GM21367 (cell line): Measurements from ENCODE around the gene PDCD2L.
"Not testable (repeated sequence)": the region's sequence is repeated elsewhere in the genome, so short reads cannot be mapped to it uniquely, and the experiment has no call there.

ENCODE experiments used
- ATAC-seq: cut with Tn5 transposase; IDR thresholded peaks from one replicate; pipeline ENCODE4 v1.9.1; 2021; ENCODE audit not compliant: unreplicated experiment

PDCD2L gene

DNA sequence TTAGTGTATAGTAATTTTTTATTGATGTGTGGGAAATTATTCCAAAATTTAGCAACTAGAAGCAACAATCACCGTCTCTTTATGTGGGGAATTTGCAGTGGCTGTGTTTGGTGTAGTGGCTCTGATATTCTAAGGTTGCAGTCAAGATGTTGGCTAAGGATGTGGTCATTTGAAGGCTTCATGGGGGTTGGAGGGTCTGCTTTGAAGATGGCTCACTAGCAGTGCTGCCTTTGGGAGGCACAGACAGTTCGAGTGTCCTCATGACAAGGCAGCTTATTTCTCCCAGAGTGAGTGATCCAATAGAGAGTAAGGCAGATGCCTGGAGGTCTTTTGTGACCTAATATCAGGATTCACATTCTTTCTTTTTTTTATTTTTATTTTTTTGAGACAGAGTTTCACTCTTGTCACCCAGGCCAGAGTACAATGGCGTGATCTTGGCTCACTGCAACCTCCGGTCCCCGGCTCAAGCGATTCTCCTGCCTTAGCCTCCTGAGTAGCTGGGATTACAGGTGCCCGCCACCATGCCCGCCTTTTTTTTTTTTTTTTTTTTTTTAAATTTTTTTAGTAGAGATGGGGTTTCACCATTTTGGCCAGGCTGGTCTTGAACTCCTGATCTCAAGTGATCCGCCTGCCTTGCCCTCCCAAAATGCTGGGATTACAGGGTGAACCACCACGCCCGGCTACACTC is 30.5 kb upstream of the PDCD2L start:
- ATAC-seq = no peak

DNA sequence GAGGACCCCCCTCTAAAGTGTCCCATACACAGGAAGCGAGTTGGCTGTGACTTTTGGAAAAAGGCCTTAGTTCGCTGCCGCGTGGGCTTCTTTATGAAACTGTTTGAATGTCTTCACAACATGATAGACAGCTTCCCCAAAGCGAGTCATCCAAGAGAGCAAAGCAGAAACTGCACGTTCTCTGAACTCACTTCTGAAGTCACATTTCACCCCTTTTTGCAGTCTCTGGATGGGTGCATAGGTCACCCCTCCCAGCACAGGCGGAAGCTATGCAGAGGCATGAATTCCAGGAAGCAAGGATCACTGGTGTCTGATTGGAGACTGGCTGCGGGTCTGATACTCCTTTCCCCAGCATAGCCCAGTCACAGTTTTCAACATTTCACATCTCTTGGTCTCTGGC is 28.6 kb upstream of the PDCD2L start:
- ATAC-seq = no peak

DNA sequence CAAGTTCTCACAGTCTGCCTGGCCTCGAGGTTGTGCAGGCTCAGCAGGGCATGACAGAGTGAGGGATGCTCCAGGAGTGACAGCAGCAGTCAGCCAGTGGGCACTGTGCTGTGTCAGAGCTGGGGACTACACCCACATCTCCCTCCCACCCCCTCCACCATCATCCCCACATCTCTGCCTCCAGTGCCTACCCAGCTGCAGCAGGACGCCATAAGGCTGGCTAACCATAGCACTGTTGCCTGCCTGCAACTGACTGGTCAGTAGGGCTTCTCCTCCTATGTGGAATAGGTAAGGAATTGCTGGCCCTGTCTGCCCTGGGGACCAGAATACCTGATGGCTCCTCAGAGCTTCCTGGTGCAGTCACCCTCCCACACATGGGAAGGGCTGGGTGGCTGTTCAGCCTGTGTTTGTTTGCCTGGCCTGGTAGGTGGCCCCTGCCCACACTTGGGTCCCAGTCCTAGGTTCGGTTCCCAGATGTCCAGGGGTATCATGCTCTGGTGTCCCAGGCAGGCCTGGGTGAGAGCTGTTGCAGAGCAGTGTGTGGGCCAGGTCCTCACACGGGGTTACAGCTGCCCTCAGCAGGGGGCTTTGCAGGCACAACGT is 23.5 kb upstream of the PDCD2L start:
- no peak for ATAC-seq

DNA sequence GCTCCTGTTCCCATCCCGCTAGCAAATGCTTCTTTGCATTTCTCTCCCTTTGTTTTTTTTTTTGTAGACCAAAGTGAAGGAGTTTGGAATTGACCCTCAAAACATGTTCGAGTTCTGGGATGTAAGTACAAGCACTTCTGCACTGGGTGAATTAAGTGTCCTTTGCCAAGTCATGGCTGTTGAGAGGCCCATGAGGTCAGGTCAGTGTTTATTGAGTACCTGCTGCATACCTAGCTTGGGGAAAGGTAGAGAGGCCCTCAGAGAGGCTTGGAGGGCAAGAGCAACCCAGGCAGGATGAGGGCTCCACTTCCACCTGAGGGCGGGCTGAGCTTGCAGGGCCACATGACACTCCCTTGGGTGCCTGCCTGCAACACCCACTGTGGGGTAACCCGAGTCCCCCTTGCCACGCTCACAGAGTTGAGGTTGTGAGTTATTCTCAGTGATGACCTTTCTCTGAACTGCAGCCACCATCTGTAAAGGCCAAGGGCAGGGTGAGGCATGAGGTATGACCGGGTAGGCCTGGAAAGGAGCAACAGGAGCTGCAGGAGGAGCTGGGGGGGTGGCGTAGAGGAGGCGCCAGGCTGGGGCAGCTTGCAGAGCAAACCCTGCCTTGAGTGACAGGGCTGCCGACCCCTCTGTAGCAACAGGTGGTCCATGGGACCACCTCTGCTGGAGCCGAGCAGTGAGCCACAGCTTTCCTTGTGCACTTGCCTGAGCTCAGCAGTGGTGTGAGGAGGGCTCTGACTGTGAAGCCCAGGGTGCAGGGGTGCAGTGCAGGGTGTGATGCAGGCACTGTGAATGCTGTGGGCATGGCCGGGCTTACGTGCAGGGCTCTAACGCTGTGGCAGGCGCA is 22.6 kb upstream of the PDCD2L start:
- ATAC-seq = no peak

DNA sequence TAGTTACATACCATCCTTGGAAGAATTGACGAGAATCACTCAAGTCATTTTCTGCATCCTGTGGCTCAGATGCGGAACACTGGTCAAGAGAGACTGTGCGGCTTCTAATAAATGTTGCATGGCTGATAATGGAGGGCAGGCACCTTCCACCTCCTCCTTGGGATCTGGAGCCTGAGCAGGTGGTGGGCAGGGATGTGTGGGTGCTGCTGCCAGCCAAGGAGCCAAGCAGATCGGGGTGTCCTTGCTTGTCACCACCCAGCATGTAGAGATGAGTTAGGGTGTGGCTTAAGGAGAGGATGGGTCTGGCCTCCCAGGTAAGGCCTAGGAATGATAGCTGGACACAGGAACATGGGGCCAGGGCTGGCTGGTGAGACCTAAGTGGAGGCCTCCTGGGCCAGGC is 21.7 kb upstream of the PDCD2L start:
- ATAC-seq = no peak

DNA sequence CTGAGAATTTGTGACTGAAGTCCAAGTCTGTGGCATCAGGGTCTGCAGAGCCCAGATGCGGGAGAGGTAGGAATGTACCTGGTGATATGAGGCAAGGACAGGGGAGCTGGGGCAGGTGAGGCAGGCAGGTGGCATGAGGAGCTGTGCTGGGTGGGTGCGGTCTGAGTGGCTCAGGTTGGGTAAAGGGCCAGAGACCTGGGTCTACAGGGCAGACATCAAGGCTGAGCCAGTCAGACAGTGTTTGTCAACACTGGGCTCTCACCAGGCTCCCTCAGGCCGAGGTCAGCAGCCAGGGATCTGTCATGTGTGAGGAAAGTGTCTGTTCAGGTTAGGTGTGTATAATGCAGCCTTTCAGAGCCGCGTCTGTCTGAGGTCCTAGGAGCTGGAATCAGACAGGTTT is 20.6 kb upstream of the PDCD2L start:
- ATAC-seq = no peak

DNA sequence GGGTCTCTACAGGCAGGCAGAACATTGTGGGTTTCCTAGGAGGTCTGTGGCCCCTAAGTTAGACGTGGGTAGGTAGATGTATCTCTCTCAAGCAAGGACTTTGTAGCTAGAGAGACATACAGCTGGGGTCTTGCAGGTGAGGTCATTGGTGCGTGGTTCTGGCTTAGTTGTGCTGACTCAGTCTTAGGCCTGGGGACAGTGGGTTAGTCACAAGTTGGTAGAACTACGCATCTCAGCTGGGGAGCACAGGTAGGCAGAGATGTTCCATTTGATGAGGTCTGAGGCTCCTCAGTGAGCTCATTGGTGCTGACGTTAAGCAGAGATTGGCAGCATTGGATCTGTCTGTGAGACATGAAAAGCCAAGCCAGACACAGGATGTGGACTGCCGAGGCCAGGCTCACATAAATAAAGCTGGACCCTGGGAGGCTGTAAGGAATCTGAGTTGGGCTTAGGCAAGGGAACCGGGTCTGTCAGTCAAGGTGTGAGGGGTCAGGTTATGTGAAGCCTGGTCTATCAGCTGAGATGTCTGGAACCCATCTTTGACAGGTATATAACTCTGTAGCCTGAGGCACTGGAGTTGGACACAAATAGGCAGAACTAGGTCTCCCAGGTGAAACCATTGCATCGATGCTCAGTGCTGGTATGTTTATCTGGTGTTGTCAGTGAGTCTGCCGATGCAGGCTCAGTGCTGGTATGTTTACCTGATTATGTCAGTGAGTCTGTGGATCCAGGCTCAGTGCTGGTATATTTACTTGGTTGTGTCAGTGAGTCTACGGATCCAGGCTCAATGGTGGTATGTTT is 17.4 kb upstream of the PDCD2L start:
- no peak for ATAC-seq

DNA sequence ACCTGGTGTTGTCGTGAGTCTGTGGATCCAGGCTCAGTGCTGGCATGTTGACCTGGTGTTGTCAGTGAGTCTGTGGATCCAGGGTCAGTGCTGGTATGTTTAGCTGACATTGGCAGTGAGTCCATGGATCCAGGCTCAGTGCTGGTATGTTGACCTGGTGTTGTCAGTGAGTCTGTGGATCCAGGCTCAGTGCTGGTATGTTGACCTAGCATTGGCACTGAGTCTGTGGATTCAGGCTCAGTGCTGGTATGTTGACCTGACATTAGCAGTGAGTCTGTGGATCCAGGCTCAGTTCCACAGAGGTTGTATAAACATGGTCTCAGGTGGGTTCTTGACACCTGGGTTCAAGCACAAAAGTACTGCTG is 16.8 kb upstream of the PDCD2L start:
- no peak for ATAC-seq

DNA sequence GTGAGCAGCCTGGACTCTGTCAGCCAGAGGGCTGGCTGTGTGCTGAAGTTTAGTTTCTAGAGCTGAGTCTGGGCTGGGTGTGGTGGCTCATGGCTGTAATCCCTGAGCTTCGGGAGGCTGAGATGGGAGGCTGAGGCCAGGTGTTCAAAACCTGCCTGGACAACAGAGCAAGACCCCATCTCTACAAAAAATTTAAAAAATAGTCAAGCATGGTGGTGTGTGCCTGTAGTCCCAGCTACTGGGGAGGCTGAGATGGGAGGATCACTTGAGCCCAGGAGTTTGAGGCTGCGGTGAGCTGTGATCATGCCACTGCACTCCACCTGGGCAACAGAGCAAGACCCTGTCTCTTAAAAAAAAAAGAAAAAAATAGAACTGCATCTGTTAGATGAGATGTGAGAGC is 15.5 kb upstream of the PDCD2L start:
- ATAC-seq = not testable (repeated sequence)

DNA sequence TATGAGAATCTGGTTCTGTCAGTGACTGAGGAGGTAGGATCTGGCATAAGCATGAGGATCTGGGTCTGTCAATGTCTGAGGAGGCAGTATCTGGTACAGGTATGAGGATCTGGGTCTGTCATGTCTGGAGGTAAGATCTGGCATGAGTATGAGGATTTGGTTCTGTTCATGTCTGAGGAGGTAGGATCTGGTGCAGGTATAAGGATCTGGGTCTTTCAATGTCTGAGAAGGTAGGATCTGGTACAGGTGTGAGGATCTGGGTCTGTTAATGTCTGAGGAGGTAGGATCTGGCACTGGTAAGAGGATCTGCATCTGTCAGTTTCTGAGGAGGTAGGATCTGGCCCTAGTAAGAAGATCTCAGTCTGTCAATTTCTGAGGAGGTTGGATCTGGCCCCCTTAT is 12.4 kb upstream of the PDCD2L start:
- ATAC-seq = no peak

DNA sequence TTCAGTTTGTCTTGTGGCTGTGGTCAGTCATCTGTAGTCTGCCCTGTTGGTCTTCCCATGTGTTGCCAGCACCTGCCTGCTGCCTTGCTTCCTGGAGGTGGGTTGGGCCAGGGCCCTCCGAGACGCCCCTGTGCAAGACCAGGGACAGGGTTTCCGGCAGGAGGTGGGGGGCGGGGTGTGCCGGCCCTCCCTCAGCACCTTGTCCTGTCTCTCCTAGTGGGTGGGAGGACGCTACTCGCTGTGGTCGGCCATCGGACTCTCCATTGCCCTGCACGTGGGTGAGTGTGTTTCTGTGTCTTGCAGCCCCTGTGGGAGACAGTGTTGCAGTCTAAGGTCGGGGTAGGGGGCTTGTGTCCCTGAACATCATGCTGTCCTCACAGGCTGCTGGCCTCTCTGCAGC is 11.2 kb upstream of the PDCD2L start:
- no peak for ATAC-seq

DNA sequence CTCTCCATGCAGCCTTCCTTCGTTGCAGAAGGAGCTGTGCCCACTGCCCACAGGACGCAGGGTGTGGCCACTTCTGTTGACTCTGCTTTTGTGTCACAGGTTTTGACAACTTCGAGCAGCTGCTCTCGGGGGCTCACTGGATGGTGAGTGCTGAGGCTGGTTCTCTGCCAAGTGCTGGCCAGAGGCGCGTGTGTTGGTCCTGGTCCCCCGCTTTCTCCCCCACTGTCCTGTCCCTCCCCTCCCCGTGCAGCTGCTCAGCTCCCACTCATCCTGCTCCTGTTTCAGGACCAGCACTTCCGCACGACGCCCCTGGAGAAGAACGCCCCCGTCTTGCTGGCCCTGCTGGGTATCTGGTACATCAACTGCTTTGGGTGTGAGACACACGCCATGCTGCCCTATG is 10.6 kb upstream of the PDCD2L start:
- no peak for ATAC-seq

DNA sequence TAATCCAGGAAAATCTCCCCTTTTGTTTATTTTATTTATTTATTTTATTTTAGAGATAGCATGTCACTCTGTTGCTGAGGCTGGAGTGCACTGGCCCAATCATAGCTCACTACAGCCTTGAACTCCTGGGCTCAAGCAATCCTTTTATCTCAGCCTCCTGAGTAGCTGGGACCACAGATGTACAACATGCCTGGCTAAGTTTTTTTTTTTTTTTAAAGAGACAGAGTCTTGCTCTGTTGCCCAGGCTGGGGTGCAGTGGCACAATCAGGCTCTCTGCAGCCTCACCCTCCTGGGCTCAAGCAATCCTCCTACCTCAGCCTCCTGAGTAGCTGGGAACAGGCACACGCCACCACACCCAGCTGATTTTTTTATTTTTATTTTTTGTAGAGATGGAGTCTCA is 6.3 kb upstream of the PDCD2L start:
- no peak for ATAC-seq

DNA sequence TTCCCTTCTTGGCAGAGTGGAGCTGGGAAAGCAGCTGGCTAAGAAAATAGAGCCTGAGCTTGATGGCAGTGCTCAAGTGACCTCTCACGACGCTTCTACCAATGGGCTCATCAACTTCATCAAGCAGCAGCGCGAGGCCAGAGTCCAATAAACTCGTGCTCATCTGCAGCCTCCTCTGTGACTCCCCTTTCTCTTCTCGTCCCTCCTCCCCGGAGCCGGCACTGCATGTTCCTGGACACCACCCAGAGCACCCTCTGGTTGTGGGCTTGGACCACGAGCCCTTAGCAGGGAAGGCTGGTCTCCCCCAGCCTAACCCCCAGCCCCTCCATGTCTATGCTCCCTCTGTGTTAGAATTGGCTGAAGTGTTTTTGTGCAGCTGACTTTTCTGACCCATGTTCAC is 4.3 kb upstream of the PDCD2L start:
- ATAC-seq = no peak

DNA sequence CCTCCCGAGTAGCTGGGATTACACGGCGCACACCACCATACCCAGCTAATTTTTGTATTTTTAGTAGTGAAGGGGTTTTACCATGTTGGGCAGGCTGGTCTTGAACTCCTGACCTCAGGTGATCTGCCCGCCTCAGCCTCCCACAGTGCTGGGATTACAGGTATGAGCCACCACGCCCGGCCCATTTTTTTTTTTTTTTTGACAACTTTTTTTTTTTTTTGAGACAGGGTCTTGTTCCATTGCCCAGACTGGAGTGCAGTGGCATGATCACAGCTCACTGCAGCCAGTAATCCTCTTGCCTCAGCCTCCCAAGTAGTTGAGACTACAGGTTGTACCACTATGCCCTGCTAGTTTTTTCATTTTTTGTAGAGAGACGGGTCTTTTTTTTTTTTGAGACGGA is 3.4 kb upstream of the PDCD2L start:
- not testable (repeated sequence) for ATAC-seq

DNA sequence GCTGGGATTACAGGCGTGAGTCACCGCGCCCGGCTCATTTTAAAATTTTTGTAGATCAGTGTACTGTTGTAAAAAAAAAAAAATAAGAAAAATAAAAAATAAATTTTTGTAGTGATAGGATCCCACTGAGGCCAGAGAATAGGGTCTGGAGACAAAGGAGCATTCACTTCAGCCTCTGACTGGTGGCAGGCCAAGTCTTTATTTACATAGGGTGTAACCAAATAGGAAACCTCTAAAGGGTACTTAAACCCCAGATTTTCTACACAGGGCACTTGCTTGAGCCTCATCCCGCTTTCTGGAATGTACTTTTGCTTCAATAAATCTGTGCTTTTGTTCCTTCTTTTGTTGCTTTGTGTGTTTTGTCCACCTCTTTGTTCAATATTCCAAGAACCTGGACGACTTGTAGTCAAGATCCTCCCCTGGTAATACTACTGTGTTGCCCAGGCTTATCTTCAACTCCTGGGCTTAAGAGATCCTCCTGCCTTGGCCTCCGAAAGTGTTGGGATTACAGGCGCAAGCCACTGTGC is 2.1 kb upstream of the PDCD2L start:
- no peak for ATAC-seq

DNA sequence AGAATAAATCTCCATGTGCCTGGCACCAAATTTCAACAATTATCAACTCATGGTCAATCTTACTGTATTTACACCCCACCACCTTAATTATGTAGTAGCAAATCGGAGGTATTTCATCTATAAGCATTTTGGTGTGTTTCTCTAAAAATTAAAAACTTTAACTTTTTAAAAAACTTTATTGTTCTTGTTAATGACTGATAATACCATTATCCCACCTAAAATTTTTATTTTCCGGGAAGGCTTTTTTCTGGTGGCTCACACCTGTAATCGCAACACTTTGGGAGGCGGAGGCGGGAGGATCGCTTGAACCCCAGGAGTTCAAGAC is 453 bp upstream of the PDCD2L start:
- no peak for ATAC-seq

DNA sequence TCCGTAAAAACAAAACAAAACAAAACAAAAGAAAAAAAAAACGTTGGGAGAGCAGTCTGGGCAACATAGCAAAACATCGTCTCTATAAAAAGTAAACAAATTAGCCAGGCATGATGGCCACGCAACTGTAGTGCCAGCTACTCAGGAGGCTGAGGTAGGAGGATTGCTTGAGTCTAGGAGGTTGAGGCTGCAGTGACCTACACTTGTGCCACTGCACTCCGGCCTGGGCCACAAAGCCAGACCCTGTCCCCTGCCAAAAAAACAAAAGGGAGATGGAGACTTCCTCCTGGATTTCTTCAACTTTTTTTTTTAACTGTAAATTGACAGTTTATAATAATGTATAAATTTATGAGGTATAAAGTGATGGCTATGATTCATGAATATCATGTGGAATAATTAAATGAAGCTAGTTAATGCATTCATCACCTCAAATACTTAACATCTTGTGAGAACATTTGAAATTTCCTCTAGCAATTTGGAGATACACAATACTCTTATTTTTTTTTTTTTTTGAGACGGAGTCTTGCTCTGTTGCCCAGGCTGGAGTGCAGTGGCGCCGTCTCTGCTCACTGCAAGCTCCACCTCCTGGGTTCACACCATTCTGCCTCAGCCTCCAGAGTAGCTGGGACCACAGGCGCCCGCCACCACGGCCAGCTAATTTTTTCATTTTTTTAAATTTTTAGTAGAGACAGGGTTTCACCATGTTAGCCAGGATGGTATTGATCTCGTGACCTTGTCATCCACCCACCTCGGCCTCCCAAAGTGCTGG is 1.9 kb downstream of the PDCD2L start:
- no peak for ATAC-seq

DNA sequence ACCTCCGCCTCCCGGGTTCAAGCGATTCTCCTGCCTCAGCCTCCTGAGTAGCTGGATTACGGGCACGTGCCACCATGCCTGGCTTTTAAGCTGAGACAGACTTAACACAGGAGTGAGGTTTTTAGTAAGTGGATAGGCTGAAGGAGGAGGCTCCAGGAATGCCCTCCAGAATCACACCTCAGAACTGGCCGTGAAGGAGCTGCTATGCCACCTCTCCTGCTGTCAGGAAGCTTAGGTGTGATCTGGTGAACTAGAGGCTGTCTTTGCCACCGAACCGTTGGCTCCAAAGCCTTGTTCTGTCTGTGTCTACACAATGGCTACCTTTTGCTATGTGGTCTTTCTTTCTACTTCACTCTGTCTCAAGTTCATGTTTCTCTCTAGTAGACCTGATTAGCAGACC is 4.2 kb downstream of the PDCD2L start:
- ATAC-seq = no peak
